GM19351 (cell line): ENCODE measurements around the gene UNC5B.

Source experiments
- ATAC-seq: cut with Tn5 transposase; IDR thresholded peaks from one replicate; pipeline ENCODE4 v1.9.1; 2021; ENCODE audit warnings: mild to moderate bottlenecking, moderate library complexity; ENCODE audit not compliant: unreplicated experiment

UNC5B gene

DNA sequence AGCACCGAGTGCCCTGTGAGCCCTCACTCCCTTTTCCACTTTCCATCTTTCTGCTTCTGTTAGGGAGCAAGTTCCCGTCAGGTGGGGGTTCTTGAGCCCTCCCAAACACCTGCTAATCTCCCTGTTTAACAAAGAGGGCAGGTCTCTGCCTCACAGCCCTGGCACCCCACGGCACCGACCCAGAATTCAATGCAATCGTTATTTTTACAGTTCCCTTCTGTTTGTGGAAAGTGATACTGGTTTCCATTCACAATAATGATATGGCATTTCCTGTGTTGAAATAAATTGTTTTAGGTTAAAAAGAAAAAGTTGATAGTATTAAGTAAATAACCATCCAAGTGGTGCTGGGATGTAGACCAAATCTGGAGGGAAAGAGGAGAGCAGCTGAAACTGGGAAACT is 67.8 kb downstream of the UNC5B start:
- ATAC-seq, result no peak

GRCh38 chr10:71280825-71281224 is 68.5 kb downstream of the UNC5B start:
- no peak for ATAC-seq

DNA sequence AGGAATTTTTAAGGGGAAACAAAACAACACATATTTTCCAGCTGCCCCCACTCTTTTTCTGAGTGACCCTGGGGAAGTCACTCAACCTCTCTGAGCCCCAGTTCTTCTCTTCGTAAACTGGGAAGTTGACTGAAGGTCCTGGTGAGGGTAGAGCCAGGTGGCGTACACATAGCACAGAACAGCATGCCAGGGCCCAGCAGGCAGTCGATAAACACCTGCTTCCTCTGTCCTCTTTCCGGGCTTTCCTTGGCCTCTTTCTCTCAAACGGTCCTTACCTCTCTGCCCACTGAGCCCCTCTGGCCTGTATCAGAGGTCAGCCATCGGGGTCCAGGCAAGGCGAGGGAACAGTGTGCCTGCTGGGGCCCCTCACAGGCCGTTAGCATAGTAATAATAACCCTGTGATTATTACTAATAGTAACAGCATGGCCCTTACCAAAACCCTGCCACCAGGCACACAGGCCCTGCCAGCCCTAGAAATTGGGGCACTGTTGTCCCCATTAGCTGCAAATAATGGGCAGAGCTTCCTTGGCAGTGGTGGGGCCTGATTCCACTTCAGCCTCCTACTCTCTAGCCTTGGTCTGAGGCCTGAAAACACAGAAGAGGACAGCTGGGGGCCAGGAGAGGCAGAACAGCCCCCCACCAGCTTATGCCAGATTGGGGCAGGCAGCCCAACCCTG is 69.4 kb downstream of the UNC5B start:
- ATAC-seq, result no peak

GRCh38 chr10:71282323-71282680 is 69.9 kb downstream of the UNC5B start:
- ATAC-seq, result no peak

DNA sequence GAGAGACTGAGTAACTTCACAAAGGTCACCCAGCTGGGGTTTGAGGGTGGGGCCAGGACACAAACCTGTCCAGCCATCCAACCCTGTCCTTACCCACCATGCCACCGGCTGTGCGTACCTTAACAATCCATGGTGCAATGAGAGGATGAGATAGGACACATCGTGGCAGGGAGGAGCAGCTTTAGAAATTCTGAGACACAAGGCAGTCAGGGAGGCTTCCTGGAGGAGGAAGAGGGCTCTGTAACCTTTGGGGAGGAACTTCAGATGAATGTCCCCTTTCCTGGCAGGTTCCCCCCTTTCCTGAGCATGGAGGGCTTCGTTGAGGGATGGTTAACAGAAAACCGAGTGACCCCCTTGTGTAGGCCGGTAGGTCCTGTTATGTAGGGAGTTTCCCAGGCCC is 71.0 kb downstream of the UNC5B start:
- no peak for ATAC-seq

DNA sequence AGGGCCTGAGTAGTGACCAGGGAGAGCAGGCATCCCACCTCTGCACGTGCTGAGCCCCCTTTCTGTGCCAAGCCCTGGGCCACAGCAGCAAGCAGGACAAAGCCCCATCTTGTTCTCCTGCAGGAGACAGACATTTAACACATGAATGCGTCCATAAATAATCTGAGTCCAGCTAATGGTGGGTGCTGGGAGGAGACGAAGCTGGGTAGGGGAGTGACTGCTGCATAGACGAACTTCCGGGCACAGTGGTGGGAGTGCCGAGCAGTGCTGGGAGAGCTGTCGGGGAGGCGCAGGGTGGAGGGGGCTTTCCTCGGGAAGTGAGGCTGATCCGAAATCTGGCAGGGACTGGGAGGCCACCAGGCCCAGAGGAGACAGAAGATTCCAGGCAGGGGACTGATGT is 71.5 kb downstream of the UNC5B start:
- no peak for ATAC-seq

- ATAC-seq, result no peak
These were observed 72.3 kb downstream of the UNC5B start for GRCh38 chr10:71284544-71285179.

GRCh38 chr10:71285180-71285545 is 72.8 kb downstream of the UNC5B start:
- ATAC-seq, result no peak

DNA sequence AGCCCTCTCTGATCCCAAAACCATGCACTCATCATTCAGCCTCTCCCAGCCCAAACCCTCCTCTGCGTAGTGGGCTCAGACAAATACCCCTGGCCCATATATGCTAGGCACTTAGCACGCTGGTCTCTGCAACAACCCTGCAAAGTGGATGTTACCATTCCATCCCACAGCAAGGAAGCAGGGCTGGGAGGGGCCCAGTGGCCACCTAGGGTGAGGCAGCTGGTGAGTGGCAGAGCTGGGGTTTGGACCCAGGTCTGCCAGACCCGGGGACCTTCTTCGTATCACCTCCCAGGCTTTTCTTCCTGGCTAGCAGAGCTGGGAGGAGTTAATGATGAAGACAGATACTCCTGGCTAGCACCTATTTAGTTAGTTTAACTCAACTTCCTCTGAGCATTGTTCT is 73.6 kb downstream of the UNC5B start:
- ATAC-seq, result no peak

GRCh38 chr10:71286521-71287294 is 74.3 kb downstream of the UNC5B start:
- no peak for ATAC-seq

- no peak for ATAC-seq
These were observed 75.1 kb downstream of the UNC5B start for GRCh38 chr10:71287456-71287855.

DNA sequence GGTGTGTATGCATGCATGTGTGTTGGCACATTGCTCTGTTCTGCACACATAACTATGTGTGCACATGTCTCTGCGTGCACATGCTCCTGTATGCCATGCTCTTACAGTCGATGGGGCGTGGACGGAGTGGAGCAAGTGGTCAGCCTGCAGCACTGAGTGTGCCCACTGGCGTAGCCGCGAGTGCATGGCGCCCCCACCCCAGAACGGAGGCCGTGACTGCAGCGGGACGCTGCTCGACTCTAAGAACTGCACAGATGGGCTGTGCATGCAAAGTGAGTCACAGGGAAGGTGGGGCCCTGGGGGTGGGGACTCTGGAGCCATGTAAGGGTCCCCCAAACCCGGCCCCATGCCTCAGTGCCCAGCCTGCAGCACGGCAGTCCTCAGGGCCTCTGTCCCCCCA is 76.1 kb downstream of the UNC5B start:
- ATAC-seq, result no peak

DNA sequence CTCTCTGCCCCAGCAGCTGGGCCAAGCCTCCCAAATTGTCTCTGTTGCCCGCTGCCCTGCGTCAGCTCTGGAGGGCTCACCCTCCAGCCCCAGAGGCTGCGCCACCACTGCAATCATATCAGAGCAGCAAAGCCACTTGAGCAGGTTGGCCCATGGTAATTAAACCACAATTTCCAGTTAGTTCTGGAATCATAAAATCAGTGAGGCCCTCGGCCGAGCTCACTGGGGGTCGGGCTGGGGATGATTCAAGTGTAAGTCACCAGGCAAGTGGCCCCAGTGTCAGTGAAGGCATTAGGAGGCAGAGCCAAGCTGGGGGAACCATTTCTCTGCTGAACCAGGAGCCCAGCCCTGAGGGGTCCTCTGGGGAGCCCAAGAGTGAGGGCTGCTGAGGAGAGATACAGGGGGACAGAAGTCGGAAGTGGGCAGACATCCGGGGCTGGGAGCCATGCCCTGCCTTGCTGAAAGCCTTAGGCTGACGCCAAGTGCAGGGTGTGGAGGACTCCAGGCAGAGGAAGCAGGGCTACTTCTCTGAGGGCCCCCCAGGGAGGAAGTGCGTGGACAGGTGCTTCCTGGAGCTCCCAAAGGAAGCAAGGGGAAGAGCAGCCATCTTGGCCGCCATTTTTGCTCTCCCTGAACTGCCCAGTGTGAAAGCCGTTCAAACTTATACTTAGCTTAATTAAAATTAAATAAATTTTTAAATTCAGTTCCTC is 77.2 kb downstream of the UNC5B start:
- ATAC-seq, result no peak

- ATAC-seq, result no peak
These were observed 78.0 kb downstream of the UNC5B start for GRCh38 chr10:71290331-71290730.

GRCh38 chr10:71290806-71291527 is 78.6 kb downstream of the UNC5B start:
- ATAC-seq, result no peak

DNA sequence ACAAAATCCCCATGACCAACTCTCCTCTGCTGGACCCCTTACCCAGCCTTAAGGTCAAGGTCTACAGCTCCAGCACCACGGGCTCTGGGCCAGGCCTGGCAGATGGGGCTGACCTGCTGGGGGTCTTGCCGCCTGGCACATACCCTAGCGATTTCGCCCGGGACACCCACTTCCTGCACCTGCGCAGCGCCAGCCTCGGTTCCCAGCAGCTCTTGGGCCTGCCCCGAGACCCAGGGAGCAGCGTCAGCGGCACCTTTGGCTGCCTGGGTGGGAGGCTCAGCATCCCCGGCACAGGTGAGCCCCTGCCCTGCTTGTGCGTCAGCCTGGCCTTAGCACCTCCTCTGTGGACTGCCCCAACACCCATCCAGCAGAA is 79.1 kb downstream of the UNC5B start:
- no peak for ATAC-seq

GRCh38 chr10:71292624-71293445 is 80.5 kb downstream of the UNC5B start:
- ATAC-seq, result no peak

GRCh38 chr10:71293446-71294084 is 81.2 kb downstream of the UNC5B start:
- no peak for ATAC-seq

GRCh38 chr10:71294091-71294561 is 81.8 kb downstream of the UNC5B start:
- no peak for ATAC-seq

DNA sequence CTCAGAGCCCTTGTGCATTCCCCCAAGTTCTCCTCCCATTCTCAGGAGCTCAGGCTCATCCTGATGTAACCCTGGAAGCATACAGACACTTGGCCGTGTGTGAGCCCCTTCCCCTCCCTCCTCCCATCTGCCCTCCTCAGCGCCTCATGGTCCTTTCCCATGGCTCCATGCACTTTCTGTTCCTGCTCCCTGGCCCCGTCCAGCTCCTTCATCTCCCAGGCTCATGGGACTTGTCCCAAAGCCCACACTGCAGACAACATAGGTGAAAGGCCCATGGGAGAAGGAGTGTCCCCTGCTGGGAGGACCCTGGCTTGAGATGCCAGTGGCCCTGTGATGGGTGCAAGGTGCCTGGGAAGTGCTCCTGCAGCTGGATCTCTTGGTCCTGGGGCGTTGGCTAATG is 82.5 kb downstream of the UNC5B start:
- ATAC-seq, result no peak
